Measurements from ENCODE around the gene PERCC1.
"Not testable (repeated sequence)": the region's sequence is repeated elsewhere in the genome, so short reads cannot be mapped to it uniquely, and the experiment has no call there.

- TF ChIP-seq CTCF, POLR2AphosphoS5 (IDR thresholded peaks at IDR 0.05): not testable (repeated sequence)
These were observed 48.1 kb downstream of the PERCC1 start for GRCh38 chr16:1478937-1479336.
